Skeletal muscle tissue (tissue), 4 donors: Measurements from ENCODE around the gene ERICH3. TPM values are rescaled to one million over a fixed set of nuclear protein-coding genes. Genes with fewer than 3 reads are reported as not detected.

Source experiments
- H3K27ac ChIP-seq: one replicate; pipeline ENCODE4 v1.7.0; 2013; ENCODE audit warnings: mild to moderate bottlenecking, low read depth, low read length, inconsistent platforms
- H3K27me3 ChIP-seq, 3 donors: one replicate each; pipeline ENCODE4 v1.7.0; 2013; ENCODE audit warnings: low read length in 3 of 3; ENCODE audit not compliant: control insufficient read depth in 3 of 3, insufficient read depth in 3 of 3
- H3K36me3 ChIP-seq, 3 donors: one replicate each; pipeline ENCODE4 v1.7.0; 2013; ENCODE audit warnings: low read length in 3 of 3; ENCODE audit not compliant: control insufficient read depth in 3 of 3, insufficient read depth in 3 of 3
- H3K4me1 ChIP-seq, 3 donors: one replicate each; pipeline ENCODE4 v1.7.0; 2013; ENCODE audit warnings: low read length in 3 of 3, mild to moderate bottlenecking in 3 of 3; ENCODE audit not compliant: control insufficient read depth in 3 of 3, insufficient read depth in 3 of 3
- H3K4me3 ChIP-seq, 3 donors: one replicate each; pipeline ENCODE4 v1.7.0; 2013; ENCODE audit warnings: low read length in 3 of 3
- H3K9ac ChIP-seq, 3 donors: one replicate each; pipeline ENCODE4 v1.7.0; 2013; ENCODE audit warnings: low read length in 3 of 3, mild to moderate bottlenecking in 3 of 3, moderate library complexity in 2 of 3, low read depth in 1 of 3
- H3K9me3 ChIP-seq, 3 donors: one replicate each; pipeline ENCODE4 v1.7.0; 2013; ENCODE audit warnings: low read length in 3 of 3; ENCODE audit not compliant: control insufficient read depth in 3 of 3
- total RNA-seq: library from RNA; depleted of rRNA; stranded (reverse); fragments of >200 nt; gene quantifications from one replicate; pipeline ENCODE4 v1.2.3, GENCODE V29; 2014
- donor health status: Osteomylitis.

ERICH3 gene
- total RNA-seq, 1 donor from 2014 or later = not detected

GRCh38 chr1:74579425-74579824, 94.2 kb downstream of the ERICH3 start:
- Histone ChIP-seq H3K27me3 (no peaks in the 10 kb centered on the region), H3K27ac (no peak overlapping the region), H3K9me3 (no peaks in the 10 kb centered on the region), H3K4me3 (no peak overlapping the region), H3K9ac (no peak overlapping the region), H3K36me3 (no peaks in the 10 kb centered on the region), H3K4me1 (no peaks in the 10 kb centered on the region)

- no peak overlapping the region for H3K9ac ChIP-seq
- H3K4me3 ChIP-seq = no peak overlapping the region
- no peaks in the 10 kb centered on the region for H3K36me3 ChIP-seq
- no peaks in the 10 kb centered on the region for H3K4me1 ChIP-seq
- H3K27ac ChIP-seq = no peak overlapping the region
- H3K27me3 ChIP-seq = peaks cover 0 to 1% (median 1%) of the 10 kb centered on the region in 3 donors
- no peaks in the 10 kb centered on the region for H3K9me3 ChIP-seq
These were observed 95.5 kb downstream of the ERICH3 start for GRCh38 chr1:74578101-74578500.

GRCh38 chr1:74571891-74572290, 101.7 kb downstream of the ERICH3 start:
- Histone ChIP-seq H3K9me3 (no peaks in the 10 kb centered on the region), H3K4me1 (no peaks in the 10 kb centered on the region), H3K27me3 (peaks cover 6 to 14% (median 6%) of the 10 kb centered on the region in 3 donors), H3K4me3 (no peak overlapping the region), H3K36me3 (no peaks in the 10 kb centered on the region), H3K27ac (no peak overlapping the region), H3K9ac (no peak overlapping the region)

- H3K4me3 ChIP-seq = no peak overlapping the region
- H3K4me1 ChIP-seq = no peaks in the 10 kb centered on the region
- H3K36me3 ChIP-seq = no peaks in the 10 kb centered on the region
- peaks cover 6 to 14% (median 6%) of the 10 kb centered on the region in 3 donors for H3K27me3 ChIP-seq
- H3K9ac ChIP-seq = no peak overlapping the region
- no peaks in the 10 kb centered on the region for H3K9me3 ChIP-seq
- no peak overlapping the region for H3K27ac ChIP-seq
These were observed 102.1 kb downstream of the ERICH3 start for GRCh38 chr1:74571493-74571800.

- Histone ChIP-seq H3K9ac (no peak overlapping the region), H3K27me3 (peaks cover 6 to 14% (median 6%) of the 10 kb centered on the region in 3 donors), H3K9me3 (no peaks in the 10 kb centered on the region), H3K4me3 (no peak overlapping the region), H3K36me3 (no peaks in the 10 kb centered on the region), H3K27ac (no peak overlapping the region), H3K4me1 (no peaks in the 10 kb centered on the region)
These were observed 102.6 kb downstream of the ERICH3 start for GRCh38 chr1:74570797-74571492.

GRCh38 chr1:74549932-74550331, 123.7 kb downstream of the ERICH3 start:
- no peaks in the 10 kb centered on the region for H3K27me3 ChIP-seq
- no peak overlapping the region for H3K9ac ChIP-seq
- H3K27ac ChIP-seq = no peak overlapping the region
- H3K4me3 ChIP-seq = no peak overlapping the region
- H3K9me3 ChIP-seq = no peaks in the 10 kb centered on the region
- H3K4me1 ChIP-seq = no peaks in the 10 kb centered on the region
- no peaks in the 10 kb centered on the region for H3K36me3 ChIP-seq

- H3K4me1 ChIP-seq = no peaks in the 10 kb centered on the region
- H3K36me3 ChIP-seq = no peaks in the 10 kb centered on the region
- no peak overlapping the region for H3K9ac ChIP-seq
- no peak overlapping the region for H3K4me3 ChIP-seq
- H3K27me3 ChIP-seq = no peaks in the 10 kb centered on the region
- H3K9me3 ChIP-seq = no peaks in the 10 kb centered on the region
- no peak overlapping the region for H3K27ac ChIP-seq
These were observed 124.4 kb downstream of the ERICH3 start for GRCh38 chr1:74548961-74549750.

- H3K27me3 ChIP-seq = no peaks in the 10 kb centered on the region
- H3K27ac ChIP-seq = no peak overlapping the region
- no peaks in the 10 kb centered on the region for H3K4me1 ChIP-seq
- H3K9me3 ChIP-seq = no peaks in the 10 kb centered on the region
- H3K36me3 ChIP-seq = no peaks in the 10 kb centered on the region
- no peak overlapping the region for H3K4me3 ChIP-seq
- H3K9ac ChIP-seq = no peak overlapping the region
These were observed 127.8 kb downstream of the ERICH3 start for GRCh38 chr1:74545821-74546220.

GRCh38 chr1:74534241-74534640, 139.4 kb downstream of the ERICH3 start:
- no peaks in the 10 kb centered on the region for H3K4me1 ChIP-seq
- H3K27me3 ChIP-seq = no peaks in the 10 kb centered on the region
- H3K9ac ChIP-seq = no peak overlapping the region
- H3K27ac ChIP-seq = no peak overlapping the region
- H3K9me3 ChIP-seq = no peaks in the 10 kb centered on the region
- no peaks in the 10 kb centered on the region for H3K36me3 ChIP-seq
- H3K4me3 ChIP-seq = no peak overlapping the region

- H3K9ac ChIP-seq = no peak overlapping the region
- no peaks in the 10 kb centered on the region for H3K9me3 ChIP-seq
- no peak overlapping the region for H3K4me3 ChIP-seq
- no peaks in the 10 kb centered on the region for H3K4me1 ChIP-seq
- H3K36me3 ChIP-seq = no peaks in the 10 kb centered on the region
- no peaks in the 10 kb centered on the region for H3K27me3 ChIP-seq
- no peak overlapping the region for H3K27ac ChIP-seq
These were observed 141.8 kb downstream of the ERICH3 start for GRCh38 chr1:74531796-74532195.
